HL-60 (cell line): Measurements from ENCODE around the gene IZUMO4.
"Not testable (repeated sequence)": the region's sequence is repeated elsewhere in the genome, so short reads cannot be mapped to it uniquely, and the experiment has no call there.

Experiments used
- DNase-seq, 2 experiments: peaks; one replicate each; pipeline ENCODE4 v3.0.0-alpha.2; 2010 to 2020; ENCODE audit warnings: low read depth in 1 of 2, low spot score in 1 of 2
- H3K27ac ChIP-seq: fragments of 250-450 bp; sonication (Bioruptor Pico); replicated peaks from 2 replicates; pipeline ENCODE4 v1.5.1; 2020; ENCODE audit warnings: mild to moderate bottlenecking, moderate library complexity
- H3K27me3 ChIP-seq: fragments of 250-450 bp; sonication (Bioruptor Pico); 2 replicates; pipeline ENCODE4 v1.5.1; 2021; ENCODE audit warnings: mild to moderate bottlenecking, moderate library complexity; ENCODE audit not compliant: insufficient read depth, poor library complexity, severe bottlenecking
- H3K4me3 ChIP-seq: replicated peaks from 2 replicates; pipeline ENCODE4 v1.5.1; 2011; ENCODE audit warnings: mild to moderate bottlenecking, control low read depth, low read length; ENCODE audit not compliant: insufficient read depth
- CTCF ChIP-seq: IDR thresholded peaks from one replicate; pipeline ENCODE4 v1.5.1; 2011; ENCODE audit warnings: low read length, control low read depth, inconsistent platforms; ENCODE audit not compliant: insufficient read depth
- GABPA ChIP-seq: IDR thresholded peaks from 2 replicates; pipeline ENCODE4 v1.6.1; 2012; ENCODE audit warnings: low read depth
- POLR2AphosphoS5 ChIP-seq: IDR thresholded peaks from 2 replicates; pipeline ENCODE4 v1.6.1; 2012; ENCODE audit warnings: low read depth
- REST ChIP-seq: IDR thresholded peaks from 2 replicates; pipeline ENCODE4 v1.6.1; 2012; ENCODE audit warnings: low read depth; ENCODE audit not compliant: insufficient replicate concordance
- SPI1 ChIP-seq: IDR thresholded peaks from 2 replicates; pipeline ENCODE4 v1.6.1; 2012; ENCODE audit warnings: low read depth, mild to moderate bottlenecking, borderline replicate concordance

Gene IZUMO4

GRCh38 chr19:2089001-2089711, 7.6 kb upstream of the IZUMO4 start:
- Histone ChIP-seq H3K27me3 (no peaks in the 10 kb centered on the region), H3K4me3 (no peak overlapping the region), H3K27ac (peak overlapping the region; percentile 100)
- DNase-seq, result no peak
- no peak for TF ChIP-seq REST
- peak; percentile 38; the same call in 1 of the 2 replicates for TF ChIP-seq POLR2AphosphoS5

- Histone ChIP-seq H3K27ac (peak overlapping the region; percentile 100), H3K4me3 (no peak overlapping the region), H3K27me3 (no peaks in the 10 kb centered on the region)
- no peak for TF ChIP-seq GABPA
- no peak for TF ChIP-seq POLR2AphosphoS5
- no peak for TF ChIP-seq CTCF
- TF ChIP-seq REST, result no peak
- no peak for TF ChIP-seq SPI1
- no peak for DNase-seq
These were observed 7.0 kb upstream of the IZUMO4 start for GRCh38 chr19:2089727-2090053.

- H3K27me3 ChIP-seq, H3K4me3 ChIP-seq: not testable (repeated sequence)
- peak overlapping the region; percentile 100 for H3K27ac ChIP-seq
- DNase-seq, result peak in 1 of 2 experiments; percentile 57
These were observed 4.7 kb upstream of the IZUMO4 start for GRCh38 chr19:2091926-2092525.

- Histone ChIP-seq H3K27ac (peak within 1 kb of the TSS; percentile 92), H3K27me3 (no peaks in the 10 kb centered on the region), H3K4me3 (peak within 1 kb of the TSS; percentile 83)
- peak; percentile 87 to 94 for DNase-seq
- TF ChIP-seq POLR2AphosphoS5 (peak; percentile 71; the same call in 1 of the 2 replicates), SPI1 (no peak)
These were observed 658 bp upstream of the IZUMO4 start, which contains the start of gene MOB3A for GRCh38 chr19:2096034-2096479. Gene MOB3A, minus strand, starts transcription at chr19:2096326. Its CDS starts 17,766 bp downstream, at chr19:2078560.

- Histone ChIP-seq H3K4me3 (peak overlapping the region; percentile 43), H3K27me3 (no peaks in the 10 kb centered on the region), H3K27ac (no peak overlapping the region)
- DNase-seq, result no peak
- TF ChIP-seq REST (no peak), CTCF (no peak), SPI1 (no peak), GABPA (no peak), POLR2AphosphoS5 (no peak)
These were observed 629 bp downstream of the IZUMO4 start for GRCh38 chr19:2097203-2097885.
